Stimulated activated CD8-positive, alpha-beta memory T cell treated with anti-CD3 and anti-CD28 coated beads, Interleukin-2, amount 100 ng/mL, for 1 hour (primary cell): Measurements from ENCODE around the gene MYCL.

Source experiments
- DNase-seq, 2 donors: peaks; one replicate each; pipeline ENCODE4 v3.0.0-alpha.2; 2020; ENCODE audit warnings: low read depth in 2 of 2

The MYCL gene, protein sequence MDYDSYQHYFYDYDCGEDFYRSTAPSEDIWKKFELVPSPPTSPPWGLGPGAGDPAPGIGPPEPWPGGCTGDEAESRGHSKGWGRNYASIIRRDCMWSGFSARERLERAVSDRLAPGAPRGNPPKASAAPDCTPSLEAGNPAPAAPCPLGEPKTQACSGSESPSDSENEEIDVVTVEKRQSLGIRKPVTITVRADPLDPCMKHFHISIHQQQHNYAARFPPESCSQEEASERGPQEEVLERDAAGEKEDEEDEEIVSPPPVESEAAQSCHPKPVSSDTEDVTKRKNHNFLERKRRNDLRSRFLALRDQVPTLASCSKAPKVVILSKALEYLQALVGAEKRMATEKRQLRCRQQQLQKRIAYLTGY

DNA sequence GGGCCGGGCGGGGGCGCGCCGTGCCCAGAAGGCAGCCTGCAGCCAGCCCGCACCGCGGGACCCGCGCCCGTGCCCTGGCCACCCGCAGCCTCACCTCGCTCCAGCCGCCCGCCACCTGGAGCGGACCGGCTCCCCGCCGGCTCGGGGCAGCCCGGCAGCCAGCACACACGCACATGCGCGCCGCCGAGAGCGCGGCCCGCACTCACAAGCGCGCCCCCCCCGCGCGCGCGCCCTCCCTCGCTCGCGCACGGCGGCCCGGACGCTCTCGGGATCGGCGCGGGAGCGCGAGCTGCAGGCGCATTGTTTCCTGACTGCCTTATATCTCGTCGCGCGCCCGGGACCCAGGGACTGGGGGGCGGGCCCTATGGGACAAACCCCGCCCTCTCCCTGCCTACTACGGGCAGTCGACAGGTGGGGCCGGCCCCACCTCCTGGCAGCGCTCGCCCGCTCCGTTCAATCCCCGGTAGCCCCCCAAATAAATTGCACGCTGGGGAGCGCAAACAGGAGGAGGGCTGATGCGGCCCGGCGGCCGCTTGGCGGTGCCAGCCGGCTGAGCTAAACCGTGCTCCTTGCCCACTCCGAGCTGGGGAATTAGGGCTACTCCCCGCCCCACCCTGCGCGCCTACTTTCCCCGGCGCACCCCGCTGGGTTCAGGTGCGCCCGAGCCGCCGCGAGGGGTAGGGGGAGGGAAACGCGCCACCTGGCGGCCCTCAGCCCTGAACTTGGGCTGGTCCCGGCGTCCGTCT is at the start of gene MYCL:
TSS of gene MYCL (minus strand) at position 204 of the 746 bp plus-strand sequence. CDS start 483 bp downstream, outside the sequence.
- DNase-seq, result peak; percentile 24 to 42

DNA sequence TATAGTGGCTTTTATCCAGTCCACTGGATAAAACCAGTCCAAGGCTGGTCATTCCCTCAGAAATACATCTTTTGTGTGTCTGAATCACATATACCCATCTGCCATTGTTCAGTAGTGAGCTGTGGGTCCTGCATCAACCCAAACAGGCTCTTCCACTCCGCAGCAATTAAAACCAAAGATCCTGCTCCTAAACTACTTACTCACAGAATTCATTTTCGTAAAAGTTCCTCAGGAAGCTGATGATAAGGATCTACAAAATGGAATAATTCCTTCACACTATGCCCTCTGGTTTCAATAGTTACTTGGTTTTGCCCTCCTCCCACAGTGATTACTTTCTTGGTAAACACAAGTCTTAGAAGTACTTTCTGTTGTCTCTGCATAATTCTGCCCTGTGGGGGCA is 48.2 kb upstream of the MYCL start:
- no peak for DNase-seq

DNA sequence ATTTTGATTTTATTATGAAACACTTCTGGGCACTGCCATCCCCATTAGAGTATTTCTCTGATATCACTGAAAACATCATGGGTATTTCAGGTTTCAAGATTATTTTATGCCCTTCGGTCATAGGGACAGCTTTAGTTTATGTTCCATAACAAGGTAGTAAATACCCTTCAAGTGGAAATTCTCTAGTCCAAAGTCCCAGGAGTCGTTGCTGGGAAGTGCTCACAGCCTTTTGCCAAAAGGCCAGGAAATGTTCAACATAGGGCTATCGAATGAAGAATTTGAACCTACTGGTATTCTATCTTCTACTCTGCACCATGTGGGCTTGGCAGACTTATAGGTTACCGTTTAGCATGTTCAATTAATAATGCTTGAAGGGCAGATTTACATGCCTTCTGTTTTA is 45.5 kb upstream of the MYCL start:
- no peak for DNase-seq

DNA sequence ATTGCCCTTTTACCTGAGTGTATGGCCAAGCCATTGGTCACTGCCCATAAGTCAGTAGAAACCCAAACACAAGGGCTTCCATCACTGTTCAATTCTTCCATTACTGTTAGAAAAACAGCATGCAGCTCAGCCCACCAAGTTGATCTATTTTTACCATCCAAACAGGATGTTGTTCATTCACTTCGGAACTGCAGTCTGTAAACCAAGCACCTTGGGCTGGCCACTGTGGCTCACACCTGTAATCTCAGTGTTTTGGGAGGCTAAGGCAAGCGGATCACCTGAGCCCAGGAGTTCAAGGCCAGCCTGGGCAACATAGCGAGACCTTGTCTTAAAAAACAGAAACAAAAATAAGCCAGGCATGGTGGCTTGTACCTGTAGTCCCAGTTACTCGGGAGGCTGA is 44.5 kb upstream of the MYCL start:
- no peak for DNase-seq

DNA sequence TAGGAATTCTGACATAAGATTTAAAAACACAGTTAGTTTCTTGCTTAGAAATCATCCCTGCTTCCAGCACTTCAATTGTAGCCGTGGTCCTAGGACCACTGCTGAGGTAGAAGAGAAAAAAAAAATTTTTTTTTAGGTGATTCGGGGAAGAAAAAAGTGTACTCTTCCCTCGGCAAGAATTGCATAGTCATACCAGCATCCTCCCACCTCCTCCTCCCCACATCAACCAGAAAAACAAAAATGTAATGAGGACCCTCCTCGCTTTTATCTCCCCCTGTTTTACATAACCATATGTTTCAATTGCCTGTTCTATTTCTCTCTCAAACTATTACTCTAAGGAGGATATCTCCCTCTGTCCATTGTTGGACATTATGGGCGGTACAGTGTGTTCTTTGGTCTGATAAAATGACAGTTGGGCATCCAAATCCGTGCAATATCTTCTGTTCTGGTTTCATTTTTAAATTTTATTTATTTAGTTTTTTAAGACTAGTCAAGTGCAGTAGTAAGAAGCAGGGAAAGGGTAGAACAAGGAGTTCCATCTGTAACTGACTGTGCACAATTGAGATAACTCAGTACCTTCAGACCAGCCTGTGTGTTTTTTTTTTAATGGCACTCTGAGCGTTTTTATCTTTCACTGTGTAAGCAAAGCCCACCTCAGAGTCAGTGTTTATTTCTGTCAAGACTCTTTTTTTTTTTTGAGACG is 42.8 kb upstream of the MYCL start:
- no peak for DNase-seq

DNA sequence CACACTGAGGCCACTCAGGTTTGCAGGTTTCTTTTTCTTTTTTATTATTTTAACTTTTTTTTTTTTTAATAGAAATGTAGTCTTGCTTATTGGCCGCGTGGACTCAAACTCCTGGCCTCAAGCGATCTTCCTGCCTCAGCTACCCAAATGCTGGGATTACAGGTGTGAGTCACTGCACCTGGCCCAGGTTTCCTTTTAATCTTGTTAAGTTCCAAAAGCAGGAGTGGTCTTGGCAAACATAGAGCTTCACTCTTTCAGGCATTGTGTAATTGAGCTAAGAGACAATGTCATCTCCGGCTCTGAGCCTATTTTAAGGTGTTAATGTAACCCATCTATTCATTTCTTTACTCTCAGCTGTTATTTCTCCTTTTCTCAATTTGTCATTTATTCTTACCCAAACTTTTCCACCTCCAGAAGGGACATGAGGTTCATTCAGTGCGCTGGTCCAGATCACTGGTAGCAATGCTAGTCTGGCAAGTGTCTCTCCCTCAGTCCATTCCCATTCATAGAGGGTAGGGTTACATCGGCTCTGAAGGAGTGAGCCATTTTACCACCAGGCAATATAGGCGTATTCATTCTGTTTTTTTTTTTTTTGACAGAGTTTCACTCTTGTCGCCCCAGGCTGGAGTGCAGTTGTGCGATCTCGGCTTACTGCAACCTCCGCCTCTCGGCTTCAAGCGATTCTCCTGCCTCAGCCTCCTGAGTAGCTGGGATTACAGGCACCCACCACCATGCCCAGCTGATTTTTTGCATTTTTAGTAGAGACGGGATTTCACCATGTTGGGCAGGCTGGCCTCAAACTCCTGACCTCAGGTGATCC is 42.0 kb upstream of the MYCL start:
- DNase-seq, result no peak

DNA sequence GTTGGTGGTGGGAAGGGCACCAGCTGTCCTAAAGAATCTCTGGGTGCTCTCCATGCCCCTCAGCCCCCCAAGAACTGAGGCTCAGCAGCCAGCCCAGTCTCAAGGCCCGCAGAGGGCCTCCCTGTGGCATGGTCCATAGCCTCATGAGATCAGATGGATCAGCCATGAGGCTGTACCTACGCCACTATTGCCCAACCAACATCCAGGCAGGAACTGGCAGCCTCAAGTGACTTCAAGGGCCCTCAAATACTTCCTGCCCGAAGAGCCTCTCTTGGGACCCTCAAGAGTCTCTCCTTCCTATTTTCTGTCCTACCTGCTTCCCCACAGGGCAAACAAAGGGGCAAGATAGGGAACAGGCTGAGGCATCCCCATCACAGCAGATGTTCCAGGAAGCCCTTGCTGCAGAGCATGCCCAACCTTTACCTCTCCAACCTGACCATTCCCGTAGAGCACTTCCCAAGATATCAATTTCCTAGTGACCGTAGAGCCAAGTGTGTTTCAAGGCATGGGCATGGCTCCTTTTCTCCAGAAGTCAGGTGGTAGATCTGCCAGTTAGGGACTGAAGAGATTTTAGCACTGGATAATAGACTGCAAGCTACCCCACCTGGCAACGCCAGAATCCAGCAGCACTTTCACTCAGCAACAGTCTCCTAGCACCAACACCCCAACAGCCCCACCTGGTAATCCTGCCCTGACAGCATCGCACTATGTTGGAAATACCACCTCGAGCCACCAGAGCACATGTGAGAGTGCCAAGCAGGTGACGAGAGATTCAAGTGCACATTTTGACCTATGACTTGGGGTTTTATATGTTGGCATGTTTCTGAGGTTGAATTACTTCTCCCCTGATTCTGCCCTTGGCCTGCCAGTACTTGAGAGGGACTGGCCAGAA is 39.5 kb upstream of the MYCL start:
- no peak for DNase-seq

DNA sequence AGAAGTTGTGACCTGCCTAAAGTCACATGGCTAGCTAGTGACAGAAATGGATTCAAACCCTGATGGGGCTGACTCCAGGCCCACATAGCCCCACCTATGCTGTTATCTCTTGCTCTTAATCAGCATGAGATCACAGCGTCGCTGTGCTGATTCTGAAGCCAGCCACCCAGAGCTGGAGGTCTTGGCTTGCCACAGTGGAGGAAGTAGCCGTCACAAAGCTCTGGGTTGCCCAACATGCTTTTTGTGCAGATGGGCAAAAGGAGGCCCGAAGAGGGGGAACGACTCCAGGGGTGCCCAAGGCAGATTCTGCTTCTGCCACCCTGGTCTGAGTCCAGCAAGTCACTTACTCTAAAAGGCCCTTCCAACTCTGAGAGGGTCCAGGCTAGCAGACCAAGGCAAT is 38.5 kb upstream of the MYCL start:
- DNase-seq, result no peak

DNA sequence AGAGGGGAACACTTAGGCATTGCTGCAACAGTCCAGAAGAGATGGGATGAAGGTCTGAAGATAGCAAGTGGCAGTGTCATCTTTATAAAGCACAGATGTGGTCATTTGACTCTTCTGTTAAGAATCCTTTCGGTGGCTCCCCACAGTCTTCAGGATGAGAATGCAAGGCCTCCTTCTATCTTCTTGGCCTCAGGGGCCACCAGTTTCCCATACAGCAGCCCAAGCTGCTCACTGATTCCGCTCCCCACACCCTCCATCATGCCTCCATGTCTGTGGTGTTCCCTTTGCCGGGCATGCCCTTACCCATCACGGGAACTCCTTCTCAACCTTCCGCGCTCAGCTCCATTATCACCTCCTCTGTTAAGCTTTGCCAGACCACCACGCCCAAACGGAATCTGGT is 37.1 kb upstream of the MYCL start:
- DNase-seq, result no peak

DNA sequence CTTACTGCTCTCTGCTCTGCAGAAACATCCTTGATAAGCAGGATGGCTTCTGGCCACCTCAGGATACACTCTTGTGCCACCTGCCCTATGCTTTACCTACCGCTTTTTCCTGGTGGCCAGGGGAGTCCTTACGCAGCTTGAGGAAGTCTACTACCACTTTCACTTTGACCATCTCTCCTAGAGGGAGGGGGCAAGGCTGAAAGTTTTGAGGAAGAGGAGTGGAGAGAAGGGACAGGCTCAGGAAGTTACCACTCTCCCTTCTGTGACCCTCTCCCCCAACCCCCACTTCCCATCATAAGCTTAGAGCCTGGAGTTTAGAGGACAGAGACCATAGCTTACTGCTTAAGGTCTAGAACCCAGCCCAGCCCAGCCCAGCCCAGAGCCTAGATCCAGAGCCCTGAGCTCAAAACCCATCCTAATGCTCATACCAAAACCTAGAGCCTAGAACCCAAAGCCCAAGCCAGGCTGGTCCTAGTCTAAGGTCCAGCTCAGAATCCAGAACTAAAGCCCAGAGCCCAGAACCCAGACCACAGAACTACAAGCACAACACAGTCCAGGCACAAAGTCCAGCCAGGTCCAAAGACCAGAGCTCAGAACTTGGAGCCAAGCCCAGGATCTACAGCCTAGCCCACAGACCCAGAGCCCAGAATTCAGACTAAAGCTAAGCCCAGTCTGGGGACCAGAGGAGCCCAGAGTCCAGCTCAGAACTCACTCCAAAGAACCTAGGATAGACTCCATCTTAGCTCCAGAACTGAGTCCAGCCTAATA is 35.2 kb upstream of the MYCL start:
- no peak for DNase-seq

DNA sequence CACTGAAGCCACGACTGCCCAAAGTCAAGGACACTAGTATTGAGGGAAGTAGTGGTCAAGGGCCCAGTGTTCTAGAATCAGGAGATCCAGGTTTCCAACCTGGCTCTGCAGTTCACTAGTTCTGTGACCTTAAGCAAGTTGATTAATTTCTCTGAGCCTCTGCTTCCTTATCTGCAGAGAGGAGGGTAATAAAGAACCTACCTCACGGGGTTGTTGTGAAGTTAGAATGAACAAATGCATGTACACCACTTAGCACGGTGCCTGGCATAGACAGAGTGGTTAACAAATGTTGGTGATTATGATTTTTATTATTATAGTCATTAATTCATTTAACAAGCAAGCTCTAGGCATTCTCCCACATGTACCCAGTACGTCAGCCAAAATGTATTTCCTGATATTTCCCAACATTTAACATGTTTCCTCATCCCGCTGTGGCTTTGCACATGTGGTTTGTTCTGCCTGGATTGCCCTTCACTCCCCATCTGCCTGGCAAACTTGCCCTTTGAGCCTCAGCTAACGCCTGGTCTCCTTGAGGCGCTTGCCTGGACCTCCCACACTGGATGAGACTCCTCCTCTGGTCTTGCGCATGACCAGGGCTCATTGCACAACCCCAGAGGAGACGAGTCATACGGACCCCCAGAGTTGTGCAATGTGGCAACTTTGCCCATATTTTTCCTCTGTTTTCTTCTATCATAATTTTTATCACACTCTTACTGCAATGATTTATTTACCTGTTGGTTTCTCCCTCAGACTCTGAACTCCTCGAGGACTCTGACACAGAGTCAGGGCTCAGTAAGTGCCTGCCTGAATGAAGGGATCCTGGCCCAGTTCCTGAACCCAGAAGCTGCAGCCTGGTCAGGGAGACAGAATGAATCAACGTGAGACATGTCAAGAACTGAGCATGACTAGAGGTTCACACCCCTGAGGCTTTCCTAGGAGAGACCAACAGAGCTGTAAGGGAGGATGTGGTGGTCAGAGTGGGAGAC is 32.5 kb upstream of the MYCL start:
- DNase-seq, result no peak

DNA sequence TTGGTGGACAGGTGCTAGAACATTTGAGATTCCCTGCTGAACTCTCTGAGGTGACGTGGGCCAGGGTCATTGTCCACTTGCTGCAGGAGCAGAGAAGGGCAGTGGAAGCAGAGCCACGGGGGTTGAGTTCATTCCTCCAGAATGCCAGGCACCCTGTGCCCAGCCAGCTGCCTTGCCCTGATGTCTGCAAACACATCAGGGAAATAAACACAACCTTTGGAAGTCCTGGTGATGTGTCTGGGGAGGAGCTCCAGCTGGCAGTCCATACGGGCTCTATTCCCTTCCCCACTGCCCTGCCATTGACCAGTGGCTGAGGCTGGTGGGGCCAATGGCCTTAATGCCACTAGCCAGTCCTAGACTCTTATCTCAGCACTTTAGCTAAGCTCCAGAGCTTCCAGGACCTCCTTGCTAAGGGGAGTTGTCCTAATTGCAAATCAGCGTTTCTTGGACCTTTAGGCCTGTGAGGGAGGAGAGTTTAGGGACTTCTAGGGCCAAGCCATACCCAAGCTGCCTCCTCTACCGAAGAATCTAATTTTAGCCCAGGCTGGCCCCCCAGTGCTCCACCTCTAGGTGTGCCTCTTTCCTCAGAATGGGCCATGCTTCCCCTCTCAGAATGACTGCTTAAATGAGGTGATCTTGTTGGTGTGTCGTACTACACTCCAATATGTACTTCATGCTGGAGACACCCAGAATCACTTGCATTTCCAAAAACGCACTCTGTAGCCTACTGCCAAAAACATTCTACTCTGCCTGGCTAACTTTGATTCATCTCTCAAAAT is 27.3 kb upstream of the MYCL start:
- no peak for DNase-seq

DNA sequence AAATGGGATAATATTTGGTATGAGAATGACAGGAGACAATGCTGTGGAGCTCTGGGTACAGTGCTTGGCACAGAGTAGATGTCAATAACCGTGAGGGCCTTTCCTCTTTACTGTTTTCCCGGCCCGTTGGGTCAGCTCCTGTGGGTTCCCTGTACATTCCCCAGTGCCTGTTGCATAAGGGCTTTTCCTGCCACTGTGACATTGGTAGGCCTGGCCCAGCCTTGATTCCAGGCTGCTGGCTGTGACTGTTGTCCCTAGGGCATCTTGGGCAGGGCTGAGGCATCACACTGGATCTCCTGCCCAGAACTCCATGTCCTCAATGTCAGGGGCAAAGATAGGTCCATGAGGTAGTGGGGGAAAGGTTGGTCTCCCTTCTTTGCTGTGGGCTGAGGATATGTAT is 25.8 kb upstream of the MYCL start:
- no peak for DNase-seq

DNA sequence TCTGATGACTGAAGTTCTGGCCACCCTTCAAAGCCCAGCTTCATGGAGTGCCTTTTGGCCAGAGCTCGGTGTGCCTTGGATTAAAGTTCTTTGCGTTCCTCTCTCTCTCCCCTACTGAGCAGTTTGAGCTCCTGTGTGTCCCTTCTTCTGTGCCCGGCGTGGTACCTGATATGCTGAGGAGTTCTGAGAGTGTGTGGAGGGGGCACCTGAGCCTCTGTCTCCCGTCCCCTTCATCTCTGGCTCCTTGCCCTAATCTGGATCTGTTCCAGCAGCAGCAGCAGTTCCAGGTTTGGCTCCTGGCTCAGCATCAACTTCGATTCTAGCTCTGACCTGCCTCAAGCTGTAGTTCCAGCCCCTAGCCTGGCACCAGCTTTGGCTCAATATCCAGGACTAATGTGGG is 25.1 kb upstream of the MYCL start:
- no peak for DNase-seq

DNA sequence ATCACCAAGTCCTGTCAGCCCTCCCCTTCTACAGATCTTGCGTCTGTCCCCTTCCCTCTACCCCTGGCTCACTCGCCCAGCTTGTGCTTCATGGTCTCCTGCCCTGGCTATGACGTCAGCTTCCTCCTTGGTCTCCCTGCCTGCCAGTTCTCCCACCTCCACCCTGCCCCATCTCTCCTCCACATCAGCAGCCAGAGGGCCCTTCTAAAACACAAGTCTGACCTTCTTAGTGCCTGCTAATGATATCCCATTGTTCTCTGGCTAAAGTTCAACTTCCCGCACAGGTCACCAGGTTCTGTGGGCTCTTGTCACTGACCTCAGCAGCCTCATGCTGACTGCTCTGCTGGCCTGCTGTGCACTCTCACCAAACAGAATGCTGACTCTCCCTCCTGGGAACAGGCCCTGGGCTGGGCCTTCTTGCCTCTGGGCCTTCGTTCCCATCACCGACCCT is 24.7 kb upstream of the MYCL start:
- no peak for DNase-seq

DNA sequence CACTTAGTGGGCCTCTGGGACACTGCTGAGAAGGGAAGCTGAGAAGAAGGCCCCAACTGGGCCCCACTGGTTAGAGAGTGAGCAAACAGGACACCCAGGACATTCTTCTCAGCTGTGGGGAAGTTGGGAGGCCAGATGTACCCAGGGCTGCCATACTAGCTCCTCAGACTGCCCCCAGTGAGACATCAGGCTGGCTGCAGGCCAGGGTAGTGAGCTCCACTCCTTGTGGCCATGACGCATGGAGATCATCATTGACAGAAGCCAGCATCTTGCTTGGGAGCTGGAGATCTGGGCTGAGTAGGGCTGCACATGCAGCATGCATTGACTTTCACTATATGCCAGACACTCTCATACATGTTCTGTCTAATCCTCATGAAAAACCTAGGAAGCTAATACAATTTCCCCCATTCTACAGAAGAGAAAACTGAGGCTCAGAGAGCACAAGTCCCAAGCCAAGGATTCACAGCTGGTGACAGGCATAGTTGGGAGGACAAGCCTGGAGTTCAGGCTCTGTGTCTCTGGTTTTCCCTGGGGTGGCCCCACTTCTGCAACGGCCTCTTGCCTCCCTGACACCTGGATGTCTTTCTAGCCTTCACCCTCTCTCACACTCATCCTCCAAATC is 24.1 kb upstream of the MYCL start:
- DNase-seq, result no peak

DNA sequence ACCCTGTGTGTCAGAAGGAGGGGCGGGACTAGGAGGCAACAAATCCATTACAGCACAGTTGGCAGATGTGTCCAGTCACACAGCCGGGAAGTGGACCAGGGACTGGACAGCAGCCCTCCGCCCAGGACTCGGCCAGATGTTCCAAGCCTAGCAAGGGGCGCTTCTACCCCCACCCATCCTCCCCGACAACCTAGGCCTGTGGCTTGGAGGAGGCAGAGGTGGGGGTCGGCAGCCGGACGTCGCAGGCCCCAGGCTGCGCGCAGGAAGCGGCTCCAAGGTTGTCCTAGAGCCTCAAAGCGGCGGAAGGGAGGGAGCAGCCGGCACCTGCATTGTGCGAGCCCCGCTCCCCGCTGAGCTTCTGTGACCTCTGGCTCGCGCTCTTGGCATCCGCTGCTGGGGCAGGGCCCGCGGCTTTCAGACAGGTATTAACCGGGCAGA is 20.6 kb upstream of the MYCL start:
- DNase-seq, result no peak
